Measurements from ENCODE around the gene DNAJC24. TPM values are rescaled to one million over a fixed set of nuclear protein-coding genes. Genes with fewer than 3 reads are reported as not detected.

DNAJC24 gene
- total and polyA plus RNA-seq, 4 donors = 3.8 to 16.8 (median 6.2) TPM

- H3K9me3 ChIP-seq (ENCODE audit: control insufficient read depth in 4 of 4, low read length in 3 of 4) = no peaks in the 10 kb centered on the region
- TF ChIP-seq MAX (IDR thresholded peaks at IDR 0.05) = no peak
- no peak for TF ChIP-seq EGR1 (IDR thresholded peaks at IDR 0.05; ENCODE audit: low read depth in 2 of 2)
- no peak for TF ChIP-seq FOXA2 (IDR thresholded peaks at IDR 0.05)
- no peak overlapping the region for H3K4me3 ChIP-seq (ENCODE audit: low read depth in 1 of 3, low read length in 3 of 3)
- DNase-seq (ENCODE audit: low spot score) = no peak
- H3K27ac ChIP-seq (ENCODE audit: low read depth in 1 of 2, low read length in 2 of 2) = no peak overlapping the region
- H3K27me3 ChIP-seq (ENCODE audit: control insufficient read depth in 4 of 4, insufficient read depth in 4 of 4, low read length in 3 of 4) = no peaks in the 10 kb centered on the region
- 84% methylated on average over 4 of the region's 4 CpGs for WGBS
- H3K9ac ChIP-seq (ENCODE audit: low read depth in 1 of 2, low read length in 2 of 2) = no peak overlapping the region
- no peaks in the 10 kb centered on the region for H3K36me3 ChIP-seq (ENCODE audit: control insufficient read depth in 4 of 4, insufficient read depth in 3 of 4, low read depth in 1 of 4, low read length in 3 of 4)
- H3K4me1 ChIP-seq (ENCODE audit: control insufficient read depth in 4 of 4, insufficient read depth in 4 of 4, low read length in 3 of 4) = no peaks in the 10 kb centered on the region
Measured at GRCh38 chr11:31361743-31362142, 7.9 kb upstream of the DNAJC24 start.

GRCh38 chr11:31366795-31367194 is 2.9 kb upstream of the DNAJC24 start:
- peaks cover 4 to 16% (median 11%) of the 10 kb centered on the region in 4 donors for H3K4me1 ChIP-seq (ENCODE audit: control insufficient read depth in 4 of 4, insufficient read depth in 4 of 4, low read length in 3 of 4)
- DNase-seq (ENCODE audit: low spot score) = no peak
- H3K36me3 ChIP-seq (ENCODE audit: control insufficient read depth in 4 of 4, insufficient read depth in 3 of 4, low read depth in 1 of 4, low read length in 3 of 4) = no peaks in the 10 kb centered on the region
- H3K9me3 ChIP-seq (ENCODE audit: control insufficient read depth in 4 of 4, low read length in 3 of 4) = no peaks in the 10 kb centered on the region
- H3K27ac ChIP-seq (ENCODE audit: low read depth in 1 of 2, low read length in 2 of 2) = no peak overlapping the region
- H3K27me3 ChIP-seq (ENCODE audit: control insufficient read depth in 4 of 4, insufficient read depth in 4 of 4, low read length in 3 of 4) = no peaks in the 10 kb centered on the region
- no peak overlapping the region for H3K4me3 ChIP-seq (ENCODE audit: low read depth in 1 of 3, low read length in 3 of 3)
- TF ChIP-seq REST (IDR thresholded peaks at IDR 0.05) (no peak), SP1 (IDR thresholded peaks at IDR 0.05) (no peak), FOXA2 (IDR thresholded peaks at IDR 0.05) (no peak), FOXA1 (IDR thresholded peaks at IDR 0.05) (no peak), MAX (IDR thresholded peaks at IDR 0.05) (no peak), RAD21 (IDR thresholded peaks at IDR 0.05) (no peak), NR2F2 (IDR thresholded peaks at IDR 0.05) (no peak), GABPA (IDR thresholded peaks at IDR 0.05 in 1 of 2, conservative IDR thresholded peaks at IDR 0.05 in 1 of 2) (no peak), ATF3 (IDR thresholded peaks at IDR 0.05) (no peak), YY1 (IDR thresholded peaks at IDR 0.05) (no peak), HNF4A (conservative IDR thresholded peaks at IDR 0.05) (no peak), HNF4G (IDR thresholded peaks at IDR 0.05) (no peak), JUND (IDR thresholded peaks at IDR 0.05) (no peak), EGR1 (IDR thresholded peaks at IDR 0.05; ENCODE audit: low read depth in 2 of 2) (no peak), TAF1 (conservative IDR thresholded peaks at IDR 0.05) (no peak), ZBTB33 (IDR thresholded peaks at IDR 0.05) (no peak), RXRA (IDR thresholded peaks at IDR 0.05) (no peak)
- TF ChIP-seq, protein P1, sequence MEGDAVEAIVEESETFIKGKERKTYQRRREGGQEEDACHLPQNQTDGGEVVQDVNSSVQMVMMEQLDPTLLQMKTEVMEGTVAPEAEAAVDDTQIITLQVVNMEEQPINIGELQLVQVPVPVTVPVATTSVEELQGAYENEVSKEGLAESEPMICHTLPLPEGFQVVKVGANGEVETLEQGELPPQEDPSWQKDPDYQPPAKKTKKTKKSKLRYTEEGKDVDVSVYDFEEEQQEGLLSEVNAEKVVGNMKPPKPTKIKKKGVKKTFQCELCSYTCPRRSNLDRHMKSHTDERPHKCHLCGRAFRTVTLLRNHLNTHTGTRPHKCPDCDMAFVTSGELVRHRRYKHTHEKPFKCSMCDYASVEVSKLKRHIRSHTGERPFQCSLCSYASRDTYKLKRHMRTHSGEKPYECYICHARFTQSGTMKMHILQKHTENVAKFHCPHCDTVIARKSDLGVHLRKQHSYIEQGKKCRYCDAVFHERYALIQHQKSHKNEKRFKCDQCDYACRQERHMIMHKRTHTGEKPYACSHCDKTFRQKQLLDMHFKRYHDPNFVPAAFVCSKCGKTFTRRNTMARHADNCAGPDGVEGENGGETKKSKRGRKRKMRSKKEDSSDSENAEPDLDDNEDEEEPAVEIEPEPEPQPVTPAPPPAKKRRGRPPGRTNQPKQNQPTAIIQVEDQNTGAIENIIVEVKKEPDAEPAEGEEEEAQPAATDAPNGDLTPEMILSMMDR (IDR thresholded peaks at IDR 0.05; ENCODE audit: low read depth, low read length, missing input control) = no peak
- no peak overlapping the region for H3K9ac ChIP-seq (ENCODE audit: low read depth in 1 of 2, low read length in 2 of 2)
- 77% methylated on average over 4 of the region's 4 CpGs for WGBS
